Activated CD8-positive, alpha-beta T cell treated with anti-CD3 and anti-CD28 coated beads for 36 hours (primary cell): ENCODE data around the gene ASCL5. TPM values are rescaled to one million over a fixed set of nuclear protein-coding genes. Genes with fewer than 3 reads are reported as not detected.

Source experiments
- ATAC-seq: fragments of 200-7000 bp; cut with Tn5 transposase; one replicate; pipeline ENCODE4 v1.10.0; 2021; ENCODE audit warnings: mild to moderate bottlenecking, moderate library complexity
- CTCF ChIA-PET: fragments of 350-600 bp; sonication (Branson Sonifier 250); formaldehyde crosslinking; loops from one replicate; lab custom pipeline; 2021; ENCODE audit warnings: antibody characterized with exemption; lab: Charles Lee
- POLR2A ChIA-PET: fragments of 350-600 bp; sonication (Branson Sonifier 250); formaldehyde crosslinking; loops from one replicate; lab custom pipeline; 2021; ENCODE audit warnings: antibody characterized with exemption; lab: Charles Lee
- DNase-seq: peaks from one replicate; pipeline ENCODE4 v3.0.0-alpha.2; 2020
- H3K27ac Mint-ChIP-seq: one replicate; pipeline ENCODE4 v1.8.0; 2021; ENCODE audit warnings: mild to moderate bottlenecking, mixed read lengths
- H3K27me3 Mint-ChIP-seq: one replicate; pipeline ENCODE4 v1.8.0; 2021; ENCODE audit warnings: mixed read lengths
- H3K36me3 Mint-ChIP-seq: one replicate; pipeline ENCODE4 v1.8.0; 2021; ENCODE audit warnings: low read depth, mixed read lengths
- H3K4me1 Mint-ChIP-seq: one replicate; pipeline ENCODE4 v1.8.0; 2021; ENCODE audit warnings: low read depth, mixed read lengths
- H3K4me3 Mint-ChIP-seq: one replicate; pipeline ENCODE4 v1.8.0; 2021; ENCODE audit warnings: mild to moderate bottlenecking, moderate library complexity, mixed read lengths
- H3K9me3 Mint-ChIP-seq: one replicate; pipeline ENCODE4 v1.8.0; 2021; ENCODE audit warnings: mixed read lengths
- intact Hi-C: fragments of 100-400 bp; cut with micrococcal nuclease; formaldehyde crosslinking; loops from one replicate; pipeline ENCODE4 v1.10.0; 2022
- total RNA-seq, 2 experiments: library from RNA; stranded (reverse); gene quantifications; one replicate each; pipeline ENCODE4 v1.2.3, GENCODE V29; 2021
- TF ChIP-seq, protein P1 (sequence below): fragments of 200-600 bp; IDR thresholded peaks from one replicate; pipeline ENCODE4 v1.8.0; 2022; ENCODE audit warnings: antibody characterized with exemption, mild to moderate bottlenecking

Gene ASCL5
- total RNA-seq, 2 experiments from 2014 or later, result 0.29 to 0.36 TPM

DNA sequence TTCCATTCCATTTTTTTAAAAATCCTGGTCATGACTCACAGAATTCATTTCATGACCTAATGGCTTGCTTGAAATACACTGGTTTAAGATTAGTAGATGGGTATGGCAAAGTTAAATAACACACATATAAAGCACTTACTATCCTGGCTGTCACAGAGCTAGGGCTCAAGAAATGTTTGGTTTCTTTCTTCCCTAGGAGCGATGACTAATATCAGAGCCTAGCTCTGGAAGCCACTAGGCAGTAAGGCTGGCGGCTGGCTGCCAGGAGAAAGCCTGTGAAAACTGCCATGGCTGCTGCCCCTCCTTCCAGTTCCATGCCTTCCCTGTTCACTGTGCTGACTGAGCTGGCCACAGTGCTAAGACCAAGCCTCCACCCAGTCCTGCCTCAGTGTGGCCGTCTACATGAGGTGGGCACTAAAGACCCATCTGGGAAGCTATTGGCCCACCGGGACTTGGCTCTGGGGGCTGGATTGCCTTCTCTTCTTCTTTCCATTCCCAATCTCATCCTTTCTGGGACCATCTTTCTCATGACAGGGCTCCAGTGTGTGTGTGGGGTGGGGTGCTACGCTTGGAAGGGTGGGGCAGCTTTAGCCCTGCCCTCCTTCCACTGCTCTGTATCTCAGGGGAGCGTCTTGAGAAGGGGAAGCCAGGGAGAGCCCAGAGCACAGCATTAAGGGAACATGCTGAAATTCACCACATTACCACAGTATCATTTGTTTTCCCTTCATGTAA lies 10.8 kb upstream of the ASCL5 start:
- intact Hi-C loops, result no loop called here
- Mint-ChIP-seq H3K27me3 (no peaks in the 10 kb centered on the region), H3K4me1 (no peaks in the 10 kb centered on the region), H3K36me3 (peaks cover 5% of the 10 kb centered on the region), H3K4me3 (no peak overlapping the region), H3K27ac (no peak overlapping the region), H3K9me3 (no peaks in the 10 kb centered on the region)
- POLR2A ChIA-PET, result interaction anchor here (1.1 kb wide), 1 partner anchor 12 kb away, joined by 3 read pairs; no protein-coding TSS in a partner anchor
- no peak for ATAC-seq
- CTCF ChIA-PET, result interaction anchor here (1.4 kb wide), 1 partner anchor 18 kb away, joined by 3 read pairs; no protein-coding TSS in a partner anchor
- no peak for DNase-seq
- TF ChIP-seq, protein P1, sequence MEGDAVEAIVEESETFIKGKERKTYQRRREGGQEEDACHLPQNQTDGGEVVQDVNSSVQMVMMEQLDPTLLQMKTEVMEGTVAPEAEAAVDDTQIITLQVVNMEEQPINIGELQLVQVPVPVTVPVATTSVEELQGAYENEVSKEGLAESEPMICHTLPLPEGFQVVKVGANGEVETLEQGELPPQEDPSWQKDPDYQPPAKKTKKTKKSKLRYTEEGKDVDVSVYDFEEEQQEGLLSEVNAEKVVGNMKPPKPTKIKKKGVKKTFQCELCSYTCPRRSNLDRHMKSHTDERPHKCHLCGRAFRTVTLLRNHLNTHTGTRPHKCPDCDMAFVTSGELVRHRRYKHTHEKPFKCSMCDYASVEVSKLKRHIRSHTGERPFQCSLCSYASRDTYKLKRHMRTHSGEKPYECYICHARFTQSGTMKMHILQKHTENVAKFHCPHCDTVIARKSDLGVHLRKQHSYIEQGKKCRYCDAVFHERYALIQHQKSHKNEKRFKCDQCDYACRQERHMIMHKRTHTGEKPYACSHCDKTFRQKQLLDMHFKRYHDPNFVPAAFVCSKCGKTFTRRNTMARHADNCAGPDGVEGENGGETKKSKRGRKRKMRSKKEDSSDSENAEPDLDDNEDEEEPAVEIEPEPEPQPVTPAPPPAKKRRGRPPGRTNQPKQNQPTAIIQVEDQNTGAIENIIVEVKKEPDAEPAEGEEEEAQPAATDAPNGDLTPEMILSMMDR, result no peak

DNA sequence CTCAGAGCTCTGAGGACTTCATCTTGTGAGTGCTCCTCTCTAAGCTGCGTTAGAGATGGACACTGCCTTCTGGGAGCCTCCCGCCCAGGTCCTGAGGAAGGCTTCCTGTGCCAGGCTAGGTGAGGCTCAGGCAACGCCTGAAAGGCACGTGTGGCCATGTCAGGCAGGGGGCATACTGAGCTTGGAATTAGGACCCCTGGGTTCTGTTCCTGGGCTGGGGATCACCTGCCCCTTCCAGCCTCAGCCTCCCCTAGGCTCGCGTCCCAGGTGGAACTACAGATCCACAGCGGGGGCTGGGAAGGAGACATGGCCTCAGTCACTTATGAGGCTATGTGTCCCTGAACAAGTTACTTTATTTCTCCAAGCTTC lies 10.0 kb upstream of the ASCL5 start:
- H3K4me3 Mint-ChIP-seq, result no peak overlapping the region
- intact Hi-C loops, result no loop called here
- peaks cover 5% of the 10 kb centered on the region for H3K36me3 Mint-ChIP-seq
- ChIA-PET POLR2A (interaction anchor here (1.1 kb wide), 1 partner anchor 12 kb away, joined by 3 read pairs; no protein-coding TSS in a partner anchor), CTCF (interaction anchor here (1.4 kb wide), 1 partner anchor 18 kb away, joined by 5 read pairs; no protein-coding TSS in a partner anchor)
- H3K27ac Mint-ChIP-seq, result no peak overlapping the region
- H3K27me3 Mint-ChIP-seq, result no peaks in the 10 kb centered on the region
- H3K9me3 Mint-ChIP-seq, result no peaks in the 10 kb centered on the region
- TF ChIP-seq, protein P1, result no peak
- DNase-seq (no peak), ATAC-seq (no peak)
- H3K4me1 Mint-ChIP-seq, result no peaks in the 10 kb centered on the region

DNA sequence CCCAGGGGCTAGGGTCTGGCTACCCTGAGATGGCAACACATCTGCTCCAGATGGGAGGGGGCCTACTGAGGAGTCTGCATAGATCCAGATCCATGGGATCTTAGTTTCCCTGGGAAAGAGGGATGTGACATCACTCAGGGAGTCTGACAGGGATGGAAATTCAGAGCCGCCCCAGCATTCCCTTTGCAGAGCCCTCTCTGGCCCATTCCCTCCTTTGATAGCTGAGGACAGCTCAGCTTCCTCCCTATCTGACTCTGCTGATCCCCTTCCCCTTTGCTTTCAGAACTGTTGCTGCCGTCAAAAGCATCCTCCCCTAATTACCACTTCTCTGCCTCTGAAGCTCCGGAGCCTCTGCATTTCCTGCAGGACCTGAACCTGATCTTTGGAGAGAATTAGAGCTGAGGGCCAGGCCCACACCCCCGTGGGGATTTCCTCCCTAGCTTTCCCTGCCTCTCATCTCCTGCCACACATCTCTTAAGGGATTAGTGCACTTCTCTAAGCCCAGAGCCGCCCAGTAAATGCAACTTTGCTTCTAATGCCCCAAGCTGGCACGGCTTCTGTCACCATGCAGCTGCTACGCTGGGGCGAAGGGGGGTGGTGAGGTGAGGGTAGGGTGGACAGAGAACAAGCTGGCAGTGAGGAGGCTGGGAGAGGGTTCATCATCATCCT lies 9.5 kb upstream of the ASCL5 start:
- Mint-ChIP-seq H3K27me3 (no peaks in the 10 kb centered on the region), H3K4me1 (no peaks in the 10 kb centered on the region), H3K27ac (no peak overlapping the region), H3K4me3 (no peak overlapping the region), H3K9me3 (no peaks in the 10 kb centered on the region), H3K36me3 (peaks cover 5% of the 10 kb centered on the region)
- TF ChIP-seq, protein P1, result no peak
- POLR2A ChIA-PET, result interaction anchor here (0.9 to 1.1 kb wide), 2 partner anchors 13 to 16 kb away, joined by 3 read pairs; no protein-coding TSS in a partner anchor
- intact Hi-C loops, result no loop called here
- no peak for ATAC-seq
- CTCF ChIA-PET, result interaction anchor here (1.4 kb wide), 1 partner anchor 17 kb away, joined by 5 read pairs; no protein-coding TSS in a partner anchor
- no peak for DNase-seq

DNA sequence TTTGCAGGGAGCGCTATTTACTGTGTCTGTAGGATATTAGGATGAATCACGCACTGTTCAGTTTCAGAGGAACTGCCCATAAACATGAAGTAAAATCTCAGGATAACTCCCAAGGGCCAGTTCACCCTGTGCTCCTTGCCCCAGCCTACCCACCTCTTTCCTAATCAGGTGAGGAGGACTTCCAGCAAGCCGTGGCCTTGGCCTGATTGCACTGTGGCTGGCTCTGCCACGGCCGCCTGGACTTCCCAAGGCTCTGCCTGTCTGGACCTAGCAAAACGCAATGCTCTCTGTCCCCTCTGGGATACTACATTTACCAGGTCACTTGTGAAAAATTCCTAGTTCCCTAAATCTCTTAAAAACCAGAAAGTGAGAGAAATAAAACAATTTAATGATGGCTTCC lies 7.4 kb upstream of the ASCL5 start:
- Mint-ChIP-seq H3K9me3 (no peaks in the 10 kb centered on the region), H3K27ac (no peak overlapping the region), H3K36me3 (peaks cover 5% of the 10 kb centered on the region), H3K4me3 (no peak overlapping the region), H3K4me1 (no peaks in the 10 kb centered on the region), H3K27me3 (no peaks in the 10 kb centered on the region)
- intact Hi-C loops, result no loop called here
- DNase-seq (no peak), ATAC-seq (no peak)
- ChIA-PET POLR2A (no interaction called here), CTCF (interaction anchor here (1.6 kb wide), 1 partner anchor 15 kb away, joined by 4 read pairs; no protein-coding TSS in a partner anchor)
- TF ChIP-seq, protein P1, result no peak

DNA sequence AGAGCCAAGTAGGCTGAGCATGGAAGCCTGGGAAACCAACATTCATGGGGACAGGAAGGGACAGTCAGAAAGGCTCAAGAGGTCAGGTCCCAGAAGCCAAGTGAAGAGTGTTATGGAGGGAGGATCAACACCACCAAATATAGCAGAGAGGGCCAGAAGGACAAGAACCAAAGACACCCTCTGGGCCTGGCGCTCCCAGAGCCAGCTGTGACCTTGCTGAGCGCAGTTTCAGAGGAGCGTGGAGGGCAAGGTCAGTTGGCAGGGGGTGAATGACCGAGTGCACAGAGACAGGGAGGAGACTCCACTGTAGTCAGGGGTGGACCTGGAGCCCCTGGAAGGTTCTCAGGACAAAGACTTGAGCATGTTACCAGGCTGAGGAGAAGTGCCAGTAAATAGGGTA lies 4.4 kb upstream of the ASCL5 start:
- Mint-ChIP-seq H3K27ac (no peak overlapping the region), H3K4me1 (no peaks in the 10 kb centered on the region), H3K4me3 (no peak overlapping the region), H3K27me3 (no peaks in the 10 kb centered on the region), H3K9me3 (no peaks in the 10 kb centered on the region), H3K36me3 (peaks cover 3% of the 10 kb centered on the region)
- no peak for DNase-seq
- ChIA-PET CTCF (no interaction called here), POLR2A (no interaction called here)
- intact Hi-C loops, result no loop called here
- no peak for ATAC-seq
- TF ChIP-seq, protein P1, result no peak
